Mammary epithelial cell (primary cell): ENCODE data around the gene SIK3.

Experiments used
- EZH2 ChIP-seq: IDR thresholded peaks from 2 replicates; pipeline ENCODE4 v1.6.1; 2012; ENCODE audit warnings: low read length, inconsistent platforms, borderline replicate concordance
- TF ChIP-seq, protein P1 (sequence below), 2 donors: IDR thresholded peaks in 1 of 2; conservative IDR thresholded peaks in 1 of 2; 2 replicates each; pipeline ENCODE4 v1.5.1; 2011 to 2012; ENCODE audit warnings: inconsistent platforms in 2 of 2, low read length in 2 of 2, mild to moderate bottlenecking in 2 of 2, control low read depth in 1 of 2, low read depth in 1 of 2; ENCODE audit not compliant: insufficient read depth in 1 of 2; ENCODE audit errors: extremely low read depth in 1 of 2

DNA sequence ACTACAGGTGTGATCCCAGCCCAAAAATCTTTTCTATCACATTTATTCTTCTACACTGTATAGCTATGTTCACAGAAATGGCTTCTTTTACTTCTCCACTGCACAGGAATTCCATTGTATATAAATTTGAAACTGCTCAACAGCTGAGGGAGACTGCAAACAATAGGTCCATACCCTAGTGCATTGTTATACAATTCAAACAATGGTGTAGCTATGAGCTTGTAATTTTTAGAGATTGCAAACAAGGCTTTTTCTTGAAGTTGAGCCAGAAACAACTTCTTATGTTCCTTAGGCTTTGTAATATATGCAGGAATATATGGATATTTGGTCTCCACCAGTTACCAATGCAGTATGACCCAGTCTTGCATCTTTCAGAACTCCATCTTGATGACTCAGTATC lies 19.5 kb upstream of the SIK3 start:
- TF ChIP-seq, protein P1, sequence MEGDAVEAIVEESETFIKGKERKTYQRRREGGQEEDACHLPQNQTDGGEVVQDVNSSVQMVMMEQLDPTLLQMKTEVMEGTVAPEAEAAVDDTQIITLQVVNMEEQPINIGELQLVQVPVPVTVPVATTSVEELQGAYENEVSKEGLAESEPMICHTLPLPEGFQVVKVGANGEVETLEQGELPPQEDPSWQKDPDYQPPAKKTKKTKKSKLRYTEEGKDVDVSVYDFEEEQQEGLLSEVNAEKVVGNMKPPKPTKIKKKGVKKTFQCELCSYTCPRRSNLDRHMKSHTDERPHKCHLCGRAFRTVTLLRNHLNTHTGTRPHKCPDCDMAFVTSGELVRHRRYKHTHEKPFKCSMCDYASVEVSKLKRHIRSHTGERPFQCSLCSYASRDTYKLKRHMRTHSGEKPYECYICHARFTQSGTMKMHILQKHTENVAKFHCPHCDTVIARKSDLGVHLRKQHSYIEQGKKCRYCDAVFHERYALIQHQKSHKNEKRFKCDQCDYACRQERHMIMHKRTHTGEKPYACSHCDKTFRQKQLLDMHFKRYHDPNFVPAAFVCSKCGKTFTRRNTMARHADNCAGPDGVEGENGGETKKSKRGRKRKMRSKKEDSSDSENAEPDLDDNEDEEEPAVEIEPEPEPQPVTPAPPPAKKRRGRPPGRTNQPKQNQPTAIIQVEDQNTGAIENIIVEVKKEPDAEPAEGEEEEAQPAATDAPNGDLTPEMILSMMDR (conservative IDR thresholded peaks at IDR 0.05 in 1 of 2, IDR thresholded peaks at IDR 0.05 in 1 of 2; ENCODE audit: extremely low read depth in 1 of 2, insufficient read depth in 1 of 2, low read depth in 1 of 2, low read length in 2 of 2), result no peak
- TF ChIP-seq EZH2, result no peak
